ENCODE results near the gene UTP14C. TPM values are rescaled to one million over a fixed set of nuclear protein-coding genes. Genes with fewer than 3 reads are reported as not detected.

The UTP14C gene
- total RNA-seq, 2 donors from 2014 or later = 19.1 to 26.1 TPM

GRCh38 chr13:52001120-52001731 is 23.3 kb upstream of the UTP14C start:
- H3K4me1 ChIP-seq (replicated peaks) = peaks cover 11% of the 10 kb centered on the region
- no peak for DNase-seq (ENCODE audit: low spot score)
- intact Hi-C loops (cut with DNase I) = no loop called here
- H3K27me3 ChIP-seq (replicated peaks; ENCODE audit: insufficient read depth) = no peaks in the 10 kb centered on the region
- 62% methylated on average over 3 of the region's 3 CpGs for WGBS
- H3K9me3 ChIP-seq = no peaks in the 10 kb centered on the region
- no peaks in the 10 kb centered on the region for H3K36me3 ChIP-seq
- H3K4me3 ChIP-seq = no peak overlapping the region
- no peak overlapping the region for H3K27ac ChIP-seq
- TF ChIP-seq CTCF (IDR thresholded peaks at IDR 0.05) = peak; percentile 34 to 65 (median 56)
- TF ChIP-seq POLR2A (IDR thresholded peaks at IDR 0.05) = no peak
- no peak for TF ChIP-seq POLR2AphosphoS5 (IDR thresholded peaks at IDR 0.05)

GRCh38 chr13:52002361-52002760 is 22.1 kb upstream of the UTP14C start:
- no peaks in the 10 kb centered on the region for H3K36me3 ChIP-seq
- TF ChIP-seq CTCF (IDR thresholded peaks at IDR 0.05) (no peak), POLR2AphosphoS5 (IDR thresholded peaks at IDR 0.05) (no peak), POLR2A (IDR thresholded peaks at IDR 0.05) (no peak)
- no peak overlapping the region for H3K27ac ChIP-seq
- H3K9me3 ChIP-seq = no peaks in the 10 kb centered on the region
- 43% methylated on average over 4 of the region's 4 CpGs for WGBS
- H3K27me3 ChIP-seq (replicated peaks; ENCODE audit: insufficient read depth) = no peaks in the 10 kb centered on the region
- intact Hi-C loops (cut with DNase I) = no loop called here
- no peak overlapping the region for H3K4me3 ChIP-seq
- DNase-seq (ENCODE audit: low spot score) = no peak
- peaks cover 10% of the 10 kb centered on the region for H3K4me1 ChIP-seq (replicated peaks)

- peaks cover 10% of the 10 kb centered on the region for H3K4me1 ChIP-seq (replicated peaks)
- no peaks in the 10 kb centered on the region for H3K9me3 ChIP-seq
- H3K36me3 ChIP-seq = no peaks in the 10 kb centered on the region
- intact Hi-C loops (cut with DNase I) = no loop called here
- no peak for DNase-seq (ENCODE audit: low spot score)
- 62% methylated on average over 4 of the region's 4 CpGs for WGBS
- no peaks in the 10 kb centered on the region for H3K27me3 ChIP-seq (replicated peaks; ENCODE audit: insufficient read depth)
- TF ChIP-seq CTCF (IDR thresholded peaks at IDR 0.05) = no peak
- no peak for TF ChIP-seq POLR2AphosphoS5 (IDR thresholded peaks at IDR 0.05)
- TF ChIP-seq POLR2A (IDR thresholded peaks at IDR 0.05) = no peak
- H3K27ac ChIP-seq = no peak overlapping the region
- H3K4me3 ChIP-seq = no peak overlapping the region
These were observed 20.9 kb upstream of the UTP14C start for GRCh38 chr13:52003541-52003940.

GRCh38 chr13:52004511-52005170 is 19.9 kb upstream of the UTP14C start:
- Histone ChIP-seq H3K4me3 (no peak overlapping the region), H3K9me3 (no peaks in the 10 kb centered on the region), H3K27ac (no peak overlapping the region), H3K36me3 (no peaks in the 10 kb centered on the region), H3K4me1 (replicated peaks) (peaks cover 7% of the 10 kb centered on the region), H3K27me3 (replicated peaks; ENCODE audit: insufficient read depth) (no peaks in the 10 kb centered on the region)
- WGBS = 89% methylated on average over 7 of the region's 7 CpGs
- no peak for DNase-seq (ENCODE audit: low spot score)
- intact Hi-C loops (cut with DNase I) = no loop called here
- TF ChIP-seq CTCF (IDR thresholded peaks at IDR 0.05) (no peak), POLR2AphosphoS5 (IDR thresholded peaks at IDR 0.05) (no peak), POLR2A (IDR thresholded peaks at IDR 0.05) (no peak)
